Measurements from ENCODE around the gene LMF1.

LMF1 gene

GRCh38 chr16:984736-985636 is 14.2 kb upstream of the LMF1 start:
- DNase-seq = no peak

- no peak for DNase-seq
Observed at GRCh38 chr16:984121-984694, 13.4 kb upstream of the LMF1 start.

- DNase-seq = no peak
Observed at GRCh38 chr16:983044-984030, 12.6 kb upstream of the LMF1 start.

GRCh38 chr16:982145-983043 is 11.6 kb upstream of the LMF1 start:
- no peak for DNase-seq

GRCh38 chr16:981695-982144 is 10.9 kb upstream of the LMF1 start, which contains the start of gene SOX8:
Gene SOX8 (plus strand): TSS chr16:981770. CDS start chr16:981923, 153 bp downstream.
- DNase-seq = no peak

GRCh38 chr16:980595-980854 is 9.7 kb upstream of the LMF1 start:
- no peak for DNase-seq

- no peak for DNase-seq
Observed at GRCh38 chr16:979859-980594, 9.2 kb upstream of the LMF1 start.

- no peak for DNase-seq
Observed at GRCh38 chr16:979147-979546, 8.4 kb upstream of the LMF1 start.

GRCh38 chr16:978403-978802 is 7.6 kb upstream of the LMF1 start:
- DNase-seq = no peak

- DNase-seq = no peak
Observed at GRCh38 chr16:977896-978295, 7.1 kb upstream of the LMF1 start.

- no peak for DNase-seq
Observed at GRCh38 chr16:977081-977701, 6.4 kb upstream of the LMF1 start.

GRCh38 chr16:976389-976931 is 5.7 kb upstream of the LMF1 start:
- DNase-seq = no peak

GRCh38 chr16:975291-975690 is 4.5 kb upstream of the LMF1 start:
- DNase-seq = no peak

GRCh38 chr16:974611-975261 is 4.0 kb upstream of the LMF1 start:
- no peak for DNase-seq

- no peak for DNase-seq
Observed at GRCh38 chr16:974001-974601, 3.3 kb upstream of the LMF1 start.

- no peak for DNase-seq
Observed at GRCh38 chr16:973366-973765, 2.6 kb upstream of the LMF1 start.

GRCh38 chr16:972316-973002 is 1.7 kb upstream of the LMF1 start:
- no peak for DNase-seq

GRCh38 chr16:971981-972315 is 1.2 kb upstream of the LMF1 start:
- no peak for DNase-seq

- no peak for DNase-seq
Observed at GRCh38 chr16:971582-971905, 760 bp upstream of the LMF1 start.

Data from effector CD8-positive, alpha-beta T cell (primary cell).